B cell (primary cell): ENCODE measurements around the gene CCL23. TPM values are rescaled to one million over a fixed set of nuclear protein-coding genes. Genes with fewer than 3 reads are reported as not detected.

ENCODE experiments used
- ATAC-seq: fragments of 200-7000 bp; cut with Tn5 transposase; one replicate; pipeline ENCODE4 v1.10.0; 2021; ENCODE audit warnings: low read depth, mild to moderate bottlenecking, moderate number of reproducible peaks, moderate library complexity
- CTCF ChIA-PET: fragments of 350-600 bp; sonication (Branson Sonifier 250); formaldehyde crosslinking; loops from one replicate; lab custom pipeline; 2021; ENCODE audit warnings: antibody characterized with exemption, inconsistent platforms; lab: Charles Lee
- POLR2A ChIA-PET: fragments of 350-600 bp; sonication (Branson Sonifier 250); formaldehyde crosslinking; loops from one replicate; lab custom pipeline; 2021; ENCODE audit warnings: antibody characterized with exemption; lab: Charles Lee
- DNase-seq: peaks from one replicate; pipeline ENCODE4 v3.0.0; 2013
- H2AFZ ChIP-seq: 2 replicates; pipeline ENCODE4 v1.6.1; 2012; ENCODE audit warnings: mild to moderate bottlenecking, low read depth, low read length; ENCODE audit not compliant: insufficient read depth, poor library complexity, severe bottlenecking
- H3K27ac ChIP-seq, 2 donors: 1 replicate in 1 of 2; 2 replicates in 1 of 2; pipeline ENCODE4 v1.5.1; 2012 to 2013; ENCODE audit warnings: low read length in 2 of 2, mild to moderate bottlenecking in 2 of 2, moderate library complexity in 1 of 2
- H3K27me3 ChIP-seq, 4 experiments: fragments of 200-600 bp in 1 of 4; sonication (generic) in 1 of 4; replicated peaks in 1 of 4; 1 replicate in 2 of 4; 2 replicates in 2 of 4; pipeline versions ENCODE4 v1.6.1 to v1.7.0; 2013 to 2016; ENCODE audit warnings: low read length in 3 of 4, mild to moderate bottlenecking in 2 of 4, mixed read lengths in 1 of 4, moderate library complexity in 1 of 4; ENCODE audit not compliant: insufficient read depth in 4 of 4, control insufficient read depth in 3 of 4; ENCODE audit errors: control extremely low read depth in 1 of 4
- H3K36me3 ChIP-seq, 2 experiments: replicated peaks in 1 of 2; 1 replicate in 1 of 2; 2 replicates in 1 of 2; pipeline versions ENCODE4 v1.6.1 to v1.7.1; 2013; ENCODE audit warnings: low read length in 1 of 2; ENCODE audit not compliant: insufficient read depth in 2 of 2, control insufficient read depth in 1 of 2; ENCODE audit errors: control extremely low read depth in 1 of 2, extremely low read depth in 1 of 2
- H3K4me1 ChIP-seq, 2 donors: fragments of 200-600 bp in 1 of 2; sonication (generic) in 1 of 2; 1 replicate in 1 of 2; 2 replicates in 1 of 2; pipeline versions ENCODE4 v1.5.1 to v1.6.1; 2013 to 2017; ENCODE audit warnings: low read length in 2 of 2; ENCODE audit not compliant: control insufficient read depth in 2 of 2, insufficient read depth in 2 of 2
- H3K4me2 ChIP-seq: replicated peaks from 2 replicates; pipeline ENCODE3; 2012; ENCODE audit warnings: mild to moderate bottlenecking, low read depth, low read length; ENCODE audit not compliant: poor library complexity, severe bottlenecking
- H3K4me3 ChIP-seq, 5 experiments: fragments of 200-600 bp in 1 of 5; sonication (generic) in 1 of 5; 1 replicate in 3 of 5; 2 replicates in 2 of 5; pipeline versions ENCODE4 v1.5.1 to v1.7.0; 2011 to 2016; ENCODE audit warnings: low read length in 4 of 5, mild to moderate bottlenecking in 4 of 5, low read depth in 2 of 5, control low read depth in 1 of 5, moderate library complexity in 1 of 5; ENCODE audit not compliant: insufficient read depth in 1 of 5; ENCODE audit errors: control extremely low read depth in 1 of 5, extremely low read depth in 1 of 5
- H3K79me2 ChIP-seq: fragments of 200-600 bp; sonication (generic); one replicate; pipeline ENCODE4 v1.6.0; 2016; ENCODE audit warnings: low read length; ENCODE audit not compliant: control insufficient read depth, insufficient read depth
- H3K9ac ChIP-seq: fragments of 200-600 bp; sonication (generic); 2 replicates; pipeline ENCODE4 v1.6.1; 2017; ENCODE audit warnings: mild to moderate bottlenecking, low read length, moderate library complexity
- H3K9me3 ChIP-seq, 3 donors: one replicate each; pipeline versions ENCODE4 v1.6.1 to v1.7.1; 2013; ENCODE audit warnings: low read length in 2 of 3; ENCODE audit not compliant: control insufficient read depth in 2 of 3, insufficient read depth in 1 of 3; ENCODE audit errors: control extremely low read depth in 1 of 3
- H4K20me1 ChIP-seq: 2 replicates; pipeline ENCODE4 v1.6.0; 2012; ENCODE audit warnings: mild to moderate bottlenecking, low read length; ENCODE audit not compliant: insufficient read depth, control insufficient read depth, poor library complexity, severe bottlenecking
- H3K27ac Mint-ChIP-seq: one replicate; pipeline ENCODE4 v1.8.0; 2021; ENCODE audit warnings: mixed read lengths
- H3K27me3 Mint-ChIP-seq: one replicate; pipeline ENCODE4 v1.8.0; 2021; ENCODE audit warnings: mixed read lengths
- H3K4me1 Mint-ChIP-seq: one replicate; pipeline ENCODE4 v1.8.0; 2021; ENCODE audit warnings: mixed read lengths
- H3K4me3 Mint-ChIP-seq: one replicate; pipeline ENCODE4 v1.8.0; 2021; ENCODE audit warnings: mixed read lengths
- H3K9me3 Mint-ChIP-seq: one replicate; pipeline ENCODE4 v1.8.0; 2022; ENCODE audit warnings: mixed read lengths; ENCODE audit not compliant: insufficient read depth
- CTCF ChIP-seq: fragments of 200-600 bp; IDR thresholded peaks from one replicate; pipeline ENCODE4 v1.8.0; 2022; ENCODE audit warnings: antibody characterized with exemption, mild to moderate bottlenecking
- EZH2 ChIP-seq: IDR thresholded peaks from 2 replicates; pipeline ENCODE4 v1.6.1; 2012; ENCODE audit warnings: borderline replicate concordance, low read depth, mild to moderate bottlenecking, moderate library complexity, low read length; ENCODE audit not compliant: insufficient read depth, poor library complexity, severe bottlenecking
- WGBS: methylation state at CpG from one replicate; pipeline ENCODE4 v1.1.5; 2013; ENCODE audit warnings: missing lambda C conversion rate; ENCODE audit not compliant: insufficient coverage; 5-methylcytosine and 5-hydroxymethylcytosine counted together
- intact Hi-C: fragments of 100-400 bp; cut with micrococcal nuclease; formaldehyde crosslinking; loops from one replicate; pipeline ENCODE4 v1.10.0; 2022
- polyA plus RNA-seq: library from polyadenylated mRNA; depleted of rRNA; stranded (reverse); fragments of >200 nt; gene quantifications from 2 replicates; pipeline ENCODE4 v1.2.3, GENCODE V29; 2012
- total RNA-seq, 2 donors: library from RNA; stranded (reverse); fragments of 120-200 nt in 1 of 2; gene quantifications; 1 replicate in 1 of 2; 2 replicates in 1 of 2; pipeline versions ENCODE4 v1.2.3 to v1.2.4, GENCODE V29; 2013 to 2022

CCL23 gene
- total and polyA plus RNA-seq, 2 donors (not counting 1 experiment from before 2014, with no cell fraction given): 0.61 TPM; not detected in 1

- no peak overlapping the region for H3K27ac ChIP-seq
- no peak overlapping the region for H3K9ac ChIP-seq
- peaks cover 17% of the 10 kb centered on the region for H3K27me3 Mint-ChIP-seq
- CTCF ChIA-PET: interaction anchor here (1.3 to 3.8 kb wide), 3 partner anchors 13 to 85 kb away, joined by 4 to 8 read pairs (median 4); no protein-coding TSS in a partner anchor
- POLR2A ChIA-PET: interaction anchor here (0.7 kb wide), 1 partner anchor 36 kb away, joined by 3 read pairs; no protein-coding TSS in a partner anchor
- H3K9me3 Mint-ChIP-seq: peaks cover 8% of the 10 kb centered on the region
- H2AFZ ChIP-seq: no peak overlapping the region
- no peaks in the 10 kb centered on the region for H3K4me1 ChIP-seq
- no peak for ATAC-seq
- WGBS: 100% methylated on average over 1 of the region's 4 CpGs
- H3K27me3 ChIP-seq: no peaks in the 10 kb centered on the region
- no peak overlapping the region for H3K4me2 ChIP-seq
- intact Hi-C loops: no loop called here
- TF ChIP-seq CTCF: no peak
- H3K9me3 ChIP-seq: peaks cover 0 to 5% (median 0%) of the 10 kb centered on the region in 3 donors
- no peaks in the 10 kb centered on the region for H4K20me1 ChIP-seq
- H3K4me1 Mint-ChIP-seq: peaks cover 5% of the 10 kb centered on the region
- H3K36me3 ChIP-seq: no peaks in the 10 kb centered on the region
- no peak overlapping the region for H3K27ac Mint-ChIP-seq
- no peak overlapping the region for H3K4me3 ChIP-seq
- DNase-seq: no peak
- H3K79me2 ChIP-seq: no peaks in the 10 kb centered on the region
- H3K4me3 Mint-ChIP-seq: no peak overlapping the region
Observed at GRCh38 chr17:36055921-36056520, 38.2 kb upstream of the CCL23 start.

GRCh38 chr17:36055171-36055570, 37.4 kb upstream of the CCL23 start:
- CTCF ChIA-PET: interaction anchor here (1.5 to 2.0 kb wide), 2 partner anchors 17 to 79 kb away, joined by 4 to 5 read pairs; no protein-coding TSS in a partner anchor
- H3K4me1 ChIP-seq: no peaks in the 10 kb centered on the region
- Mint-ChIP-seq H3K9me3 (peaks cover 9% of the 10 kb centered on the region), H3K27me3 (peaks cover 19% of the 10 kb centered on the region), H3K4me1 (peaks cover 5% of the 10 kb centered on the region), H3K4me3 (no peak overlapping the region), H3K27ac (no peak overlapping the region)
- H3K4me2 ChIP-seq: no peak overlapping the region
- DNase-seq (no peak), ATAC-seq (no peak)
- H2AFZ ChIP-seq: no peak overlapping the region
- POLR2A ChIA-PET: no interaction called here
- WGBS: no CpG with 5 or more reads among the region's 2 CpGs
- no peaks in the 10 kb centered on the region for H4K20me1 ChIP-seq
- TF ChIP-seq CTCF (no peak), EZH2 (no peak)
- H3K27ac ChIP-seq: no peak overlapping the region
- H3K79me2 ChIP-seq: no peaks in the 10 kb centered on the region
- H3K9me3 ChIP-seq: peaks cover 0 to 7% (median 5%) of the 10 kb centered on the region in 3 donors
- H3K27me3 ChIP-seq: no peaks in the 10 kb centered on the region
- no peak overlapping the region for H3K4me3 ChIP-seq
- no peak overlapping the region for H3K9ac ChIP-seq
- intact Hi-C loops: no loop called here
- H3K36me3 ChIP-seq: no peaks in the 10 kb centered on the region
